Coronary artery (tissue), 2 donors: ENCODE data around the gene PP2D1.
"Not testable (repeated sequence)": the region's sequence is repeated elsewhere in the genome, so short reads cannot be mapped to it uniquely, and the experiment has no call there.

ENCODE experiments used
- DNase-seq: peaks from one replicate; pipeline ENCODE4 v3.0.0-alpha.2; 2017; ENCODE audit warnings: low spot score
- H3K27ac ChIP-seq, 2 donors: fragments of 200-600 bp; sonication (generic); one replicate each; pipeline ENCODE4 v1.5.1; 2016 to 2019
- H3K4me3 ChIP-seq: fragments of 200-600 bp; sonication (generic); 2 replicates; pipeline ENCODE4 v1.5.1; 2016; ENCODE audit warnings: mild to moderate bottlenecking, moderate library complexity
- TF ChIP-seq, protein P1 (sequence below): fragments of 200-600 bp; sonication (generic); IDR thresholded peaks from one replicate; pipeline ENCODE4 v1.5.1; 2019; ENCODE audit warnings: antibody characterized with exemption

PP2D1 gene

GRCh38 chr3:20027136-20027535, 15.1 kb upstream of the PP2D1 start:
- TF ChIP-seq, protein P1, sequence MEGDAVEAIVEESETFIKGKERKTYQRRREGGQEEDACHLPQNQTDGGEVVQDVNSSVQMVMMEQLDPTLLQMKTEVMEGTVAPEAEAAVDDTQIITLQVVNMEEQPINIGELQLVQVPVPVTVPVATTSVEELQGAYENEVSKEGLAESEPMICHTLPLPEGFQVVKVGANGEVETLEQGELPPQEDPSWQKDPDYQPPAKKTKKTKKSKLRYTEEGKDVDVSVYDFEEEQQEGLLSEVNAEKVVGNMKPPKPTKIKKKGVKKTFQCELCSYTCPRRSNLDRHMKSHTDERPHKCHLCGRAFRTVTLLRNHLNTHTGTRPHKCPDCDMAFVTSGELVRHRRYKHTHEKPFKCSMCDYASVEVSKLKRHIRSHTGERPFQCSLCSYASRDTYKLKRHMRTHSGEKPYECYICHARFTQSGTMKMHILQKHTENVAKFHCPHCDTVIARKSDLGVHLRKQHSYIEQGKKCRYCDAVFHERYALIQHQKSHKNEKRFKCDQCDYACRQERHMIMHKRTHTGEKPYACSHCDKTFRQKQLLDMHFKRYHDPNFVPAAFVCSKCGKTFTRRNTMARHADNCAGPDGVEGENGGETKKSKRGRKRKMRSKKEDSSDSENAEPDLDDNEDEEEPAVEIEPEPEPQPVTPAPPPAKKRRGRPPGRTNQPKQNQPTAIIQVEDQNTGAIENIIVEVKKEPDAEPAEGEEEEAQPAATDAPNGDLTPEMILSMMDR, result no peak
- no peak for DNase-seq
- no peak overlapping the region for H3K27ac ChIP-seq
- no peak overlapping the region for H3K4me3 ChIP-seq

DNA sequence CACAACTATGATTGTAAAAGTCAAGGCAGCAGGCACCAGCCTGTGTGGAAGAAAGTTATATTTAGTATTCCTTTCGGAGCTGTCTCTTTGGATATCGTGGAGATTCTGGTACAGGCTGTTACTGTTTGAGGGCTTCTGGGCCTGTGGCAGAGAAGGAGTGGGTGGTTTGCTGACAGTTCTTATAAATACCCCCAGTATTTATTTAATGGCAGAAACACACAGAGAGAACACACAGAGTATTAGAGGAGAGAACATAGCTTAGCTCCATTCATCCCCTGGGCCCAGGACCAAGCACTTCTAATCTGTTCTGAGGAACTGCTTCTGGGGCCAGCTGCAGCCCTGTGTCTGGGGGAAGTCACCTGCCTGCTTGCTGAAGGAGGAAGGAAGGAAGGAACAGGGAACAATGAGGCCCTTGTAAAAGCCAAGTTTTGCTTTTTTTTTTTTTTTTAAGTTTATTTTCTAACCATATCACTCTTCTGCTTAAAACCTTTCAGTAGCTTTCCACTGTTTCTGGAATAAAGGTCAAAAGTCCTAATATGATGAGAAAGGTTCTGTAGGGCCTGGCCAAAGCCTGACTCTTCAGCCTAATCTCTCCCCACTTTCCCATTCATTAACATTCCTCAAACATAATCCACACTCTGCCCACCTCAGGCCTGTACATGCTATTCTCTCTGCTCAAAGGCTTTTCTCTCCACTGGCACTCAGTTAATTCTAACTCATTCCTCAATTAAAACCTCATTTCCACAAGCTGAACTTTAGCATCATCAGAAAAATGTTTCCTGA, 11.8 kb upstream of the PP2D1 start:
- Histone ChIP-seq H3K27ac (peak overlapping the region; percentile 40 to 72), H3K4me3 (no peak overlapping the region)
- no peak for DNase-seq
- TF ChIP-seq, protein P1, result no peak

- TF ChIP-seq, protein P1, result no peak
- Histone ChIP-seq H3K4me3 (no peak overlapping the region), H3K27ac (peak overlapping the region; percentile 40 to 72)
- DNase-seq, result no peak
Measured at GRCh38 chr3:20022954-20023622, 11.0 kb upstream of the PP2D1 start.

DNA sequence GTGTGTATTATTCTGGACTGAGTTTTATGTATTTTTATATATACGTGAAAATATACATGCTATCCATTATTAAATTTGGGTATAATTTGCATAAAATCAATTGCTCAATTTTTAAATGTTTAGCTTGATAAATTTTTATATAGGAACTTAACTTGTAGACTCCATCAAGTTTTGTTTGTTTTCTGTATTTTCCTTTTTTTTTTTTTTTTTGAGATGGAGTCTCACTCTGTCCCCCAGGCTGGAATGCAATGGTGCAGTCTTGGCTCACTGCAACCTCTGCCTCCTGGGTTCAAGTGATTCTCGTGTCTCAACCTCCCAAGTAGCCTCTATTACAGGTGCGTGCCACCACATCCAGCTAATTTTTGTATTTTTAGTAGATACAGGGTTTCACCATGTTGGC, 4.0 kb upstream of the PP2D1 start:
- not testable (repeated sequence) for H3K27ac ChIP-seq, H3K4me3 ChIP-seq, DNase-seq

- TF ChIP-seq, protein P1, result no peak
- DNase-seq, result no peak
- H3K4me3 ChIP-seq, result no peak overlapping the region
- H3K27ac ChIP-seq, result no peak overlapping the region
Measured at GRCh38 chr3:20015525-20015924, 3.5 kb upstream of the PP2D1 start.

GRCh38 chr3:20013396-20013795, 1.3 kb upstream of the PP2D1 start:
- TF ChIP-seq, protein P1, result no peak
- no peak for DNase-seq
- H3K4me3 ChIP-seq, result no peak overlapping the region

DNA sequence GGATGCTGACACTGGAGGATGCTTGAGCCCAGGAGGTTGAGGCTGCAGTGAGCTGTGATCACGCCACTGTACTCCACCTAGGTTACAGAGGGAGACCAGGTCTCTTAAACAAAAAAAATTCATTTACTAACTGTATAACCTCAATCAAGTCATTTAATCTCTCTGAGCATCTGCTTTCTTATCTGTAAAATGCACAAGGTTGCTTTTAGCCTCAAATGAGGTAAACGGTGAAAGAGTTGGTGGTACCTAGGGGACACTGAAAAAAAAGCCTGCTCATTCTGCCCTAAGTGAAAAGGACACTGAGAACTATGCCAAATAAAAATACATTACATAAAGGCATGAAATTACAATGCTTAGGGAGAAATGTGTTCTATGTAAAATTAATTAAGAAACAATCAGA, 3.4 kb downstream of the PP2D1 start:
- H3K4me3 ChIP-seq, result no peak overlapping the region
- no peak for DNase-seq
- no peak overlapping the region for H3K27ac ChIP-seq
- TF ChIP-seq, protein P1, result no peak

More at GRCh38 chr3:20013396-20013795, 1.3 kb upstream of the PP2D1 start:
- H3K27ac ChIP-seq, result no peak overlapping the region
